CD4-positive, alpha-beta memory T cell (primary cell): ENCODE data around the gene SMG1. TPM values are rescaled to one million over a fixed set of nuclear protein-coding genes. Genes with fewer than 3 reads are reported as not detected.
A peak's percentile ranks its signal among the peaks of the same experiment; 100 is the strongest.
"Not testable (repeated sequence)": the region's sequence is repeated elsewhere in the genome, so short reads cannot be mapped to it uniquely, and the experiment has no call there.

Experiments
- CTCF ChIA-PET: fragments of 350-600 bp; sonication (Branson Sonifier 250); formaldehyde crosslinking; loops from one replicate; lab custom pipeline; 2021; ENCODE audit warnings: inconsistent platforms; ENCODE audit not compliant: partially characterized antibody; lab: Charles Lee
- POLR2A ChIA-PET: fragments of 350-600 bp; sonication (Branson Sonifier 250); formaldehyde crosslinking; loops from one replicate; lab custom pipeline; 2021; ENCODE audit not compliant: partially characterized antibody; lab: Charles Lee
- DNase-seq, 5 donors: peaks; one replicate each; pipeline versions ENCODE4 v3.0.0 to v3.0.0-alpha.2; 2020 to 2022; ENCODE audit warnings: mixed read lengths in 1 of 5
- H3K27ac ChIP-seq: one replicate; pipeline ENCODE4 v1.7.0; 2013; ENCODE audit warnings: low read depth, low read length
- H3K27me3 ChIP-seq: 2 replicates; pipeline ENCODE4 v1.7.0; 2013; ENCODE audit warnings: mild to moderate bottlenecking, low read length, moderate library complexity; ENCODE audit not compliant: insufficient read depth
- H3K36me3 ChIP-seq: 2 replicates; pipeline ENCODE4 v1.7.0; 2013; ENCODE audit warnings: mild to moderate bottlenecking, low read length, moderate library complexity; ENCODE audit not compliant: insufficient read depth
- H3K4me1 ChIP-seq: 2 replicates; pipeline ENCODE4 v1.7.0; 2013; ENCODE audit warnings: mild to moderate bottlenecking, low read length, moderate library complexity; ENCODE audit not compliant: insufficient read depth
- H3K4me3 ChIP-seq, 2 donors: one replicate each; pipeline ENCODE4 v1.7.0; 2013; ENCODE audit warnings: low read length in 2 of 2, mild to moderate bottlenecking in 1 of 2
- H3K9me3 ChIP-seq, 2 donors: one replicate each; pipeline ENCODE4 v1.7.0; 2013; ENCODE audit warnings: low read length in 2 of 2, control low read depth in 1 of 2; ENCODE audit not compliant: control insufficient read depth in 1 of 2
- H3K27ac Mint-ChIP-seq, 7 donors: one replicate each; pipeline ENCODE4 v1.8.0; 2020 to 2021; ENCODE audit warnings: mixed read lengths in 7 of 7, mild to moderate bottlenecking in 6 of 7, inconsistent platforms in 3 of 7, moderate library complexity in 3 of 7
- H3K27me3 Mint-ChIP-seq, 2 donors: one replicate each; pipeline ENCODE4 v1.8.0; 2020 to 2021; ENCODE audit warnings: mixed read lengths in 2 of 2
- H3K36me3 Mint-ChIP-seq, 2 donors: one replicate each; pipeline ENCODE4 v1.8.0; 2020 to 2021; ENCODE audit warnings: mixed read lengths in 2 of 2, inconsistent platforms in 1 of 2, mild to moderate bottlenecking in 1 of 2
- H3K4me1 Mint-ChIP-seq, 4 donors: one replicate each; pipeline ENCODE4 v1.8.0; 2020 to 2021; ENCODE audit warnings: mixed read lengths in 4 of 4, mild to moderate bottlenecking in 1 of 4
- H3K4me3 Mint-ChIP-seq, 8 donors: one replicate each; pipeline ENCODE4 v1.8.0; 2020 to 2021; ENCODE audit warnings: mixed read lengths in 8 of 8, mild to moderate bottlenecking in 7 of 8, moderate library complexity in 6 of 8, inconsistent platforms in 3 of 8
- H3K9me3 Mint-ChIP-seq, 8 donors: one replicate each; pipeline ENCODE4 v1.8.0; 2020 to 2021; ENCODE audit warnings: mixed read lengths in 8 of 8, mild to moderate bottlenecking in 5 of 8, inconsistent platforms in 3 of 8, moderate library complexity in 1 of 8
- intact Hi-C: fragments of 100-400 bp; cut with micrococcal nuclease; formaldehyde crosslinking; loops from one replicate; pipeline ENCODE4 v1.15.1; 2023
- polyA plus RNA-seq, 2 donors: library from polyadenylated mRNA; unstranded; fragments of 300-500 nt; fragmentation: Illumina TruSeq; gene quantifications; one replicate each; pipeline ENCODE4 v1.2.3, GENCODE V29; 2021
- total RNA-seq, 2 experiments: library from RNA; stranded (reverse); gene quantifications; one replicate each; pipeline ENCODE4 v1.2.3, GENCODE V29; 2021

The SMG1 gene
- total RNA-seq, result 100 to 1,000 TPM; 170 to 177 TPM
- 10 to 100 TPM in 1 of 2 donors, 1 to 10 TPM in 1; 5.4 to 19.0 TPM for polyA plus RNA-seq

DNA sequence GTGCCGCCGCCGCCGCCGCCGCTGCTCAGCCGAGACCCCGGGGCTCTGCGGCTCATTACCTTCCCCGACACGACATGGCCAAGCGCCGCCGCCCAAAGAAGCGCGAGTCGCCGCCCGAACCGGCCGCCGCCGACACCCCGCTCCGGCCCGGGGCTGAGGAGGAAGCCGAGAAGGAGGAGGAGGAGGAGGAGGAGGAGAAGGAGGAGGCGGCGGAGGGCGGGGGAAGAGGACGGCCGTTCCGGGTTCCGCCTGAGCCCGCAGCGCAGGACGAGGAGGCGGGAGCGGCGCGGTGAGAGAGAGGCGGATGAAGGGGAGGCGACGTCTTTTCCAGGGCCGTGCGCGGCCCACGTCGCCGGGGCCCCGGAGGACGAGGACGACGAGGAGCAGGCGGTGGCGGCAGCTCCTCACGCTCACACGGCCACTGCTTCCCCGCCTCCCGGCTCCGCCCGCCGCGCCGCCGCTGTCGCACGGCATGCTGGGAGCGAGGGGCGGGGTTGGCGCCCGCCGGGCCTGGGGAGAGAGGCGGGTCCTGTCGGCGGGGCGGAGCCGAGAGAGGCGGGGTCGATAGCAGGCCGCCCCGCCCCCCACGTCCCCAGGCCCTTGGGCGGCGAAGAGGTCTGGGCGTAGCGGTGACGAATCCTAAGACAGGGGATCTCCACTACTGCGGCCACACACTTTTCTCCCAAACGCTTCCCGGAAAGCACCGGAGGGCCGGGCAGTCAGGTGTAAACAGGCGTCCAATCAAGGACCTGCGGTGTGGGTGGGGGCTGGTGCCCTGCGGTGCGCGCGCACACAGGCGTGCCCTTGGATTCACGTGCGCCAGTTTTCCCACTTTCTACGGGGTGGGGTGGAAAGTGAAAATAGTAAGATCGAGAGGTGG, at the start of gene SMG1:
Gene SMG1 (minus strand): TSS at position 423 of the 880 bp plus-strand sequence. CDS start 367 bp downstream, at position 56.
- not testable (repeated sequence) for H3K9me3 ChIP-seq, H3K36me3 ChIP-seq, H3K27me3 Mint-ChIP-seq, H3K27me3 ChIP-seq, H3K9me3 Mint-ChIP-seq, H3K36me3 Mint-ChIP-seq
- Mint-ChIP-seq H3K27ac (peak within 1 kb of the TSS; percentile 82 to 99 (median 94)), H3K4me3 (peak within 1 kb of the TSS; percentile 89 to 99 (median 96)), H3K4me1 (peaks cover 16 to 44% (median 31%) of the 10 kb centered on the region in 4 donors)
- CTCF ChIA-PET, result interaction anchor here (1.2 kb wide), 1 partner anchor 124 kb away, joined by 6 read pairs; the partner anchor contains the start of gene ARL6IP1
- intact Hi-C loops, result loop anchor here (1.0 to 10.0 kb wide), 7 partner anchors 20 to 1816 kb away; partner anchors contain the start of genes ARL6IP1, CCP110, COQ7 and GDE1
- peak within 1 kb of the TSS; percentile 62 to 86 for H3K4me3 ChIP-seq
- peak; percentile 91 to 96 (median 94) for DNase-seq
- POLR2A ChIA-PET, result interaction anchor here (0.7 to 2.1 kb wide), 6 partner anchors 15 to 594 kb away, joined by 3 to 10 read pairs (median 4); partner anchors contain the start of genes ARL6IP1 and RPS15A
- H3K27ac ChIP-seq, result peak within 1 kb of the TSS; percentile 69
- peaks cover 30% of the 10 kb centered on the region for H3K4me1 ChIP-seq

DNA sequence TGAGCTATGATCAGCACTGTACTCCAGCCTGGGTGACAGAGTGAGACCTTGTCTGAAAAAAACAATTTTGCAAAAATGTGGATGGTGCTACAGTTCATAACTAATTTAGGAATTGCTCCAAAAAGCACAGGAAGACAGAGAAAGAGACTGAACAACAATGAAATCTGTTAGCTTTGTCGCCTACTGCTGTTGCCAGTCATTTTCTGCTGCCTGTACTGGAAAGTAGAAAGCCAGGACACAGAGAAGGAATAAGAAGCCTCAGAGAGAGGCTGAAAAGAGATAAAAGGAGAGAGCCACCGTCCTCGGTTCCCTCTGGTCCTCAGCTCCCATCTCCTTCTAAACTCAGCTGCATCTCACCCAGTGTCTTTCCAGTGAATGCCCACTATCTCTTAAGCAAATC, 48.9 kb upstream of the SMG1 start:
- Histone ChIP-seq H3K9me3 (no peaks in the 10 kb centered on the region), H3K36me3 (no peaks in the 10 kb centered on the region), H3K27ac (no peak overlapping the region), H3K4me3 (no peak overlapping the region), H3K27me3 (no peaks in the 10 kb centered on the region), H3K4me1 (no peaks in the 10 kb centered on the region)
- Mint-ChIP-seq H3K27ac (no peak overlapping the region), H3K4me3 (no peak overlapping the region), H3K27me3 (peaks cover 15 to 22% of the 10 kb centered on the region in 2 donors), H3K4me1 (no peaks in the 10 kb centered on the region), H3K36me3 (no peaks in the 10 kb centered on the region), H3K9me3 (no peaks in the 10 kb centered on the region)
- intact Hi-C loops, result no loop called here
- DNase-seq, result no peak
- POLR2A ChIA-PET, result no interaction called here
- CTCF ChIA-PET, result interaction anchor here (0.9 kb wide), 1 partner anchor 173 kb away, joined by 3 read pairs; no protein-coding TSS in a partner anchor

DNA sequence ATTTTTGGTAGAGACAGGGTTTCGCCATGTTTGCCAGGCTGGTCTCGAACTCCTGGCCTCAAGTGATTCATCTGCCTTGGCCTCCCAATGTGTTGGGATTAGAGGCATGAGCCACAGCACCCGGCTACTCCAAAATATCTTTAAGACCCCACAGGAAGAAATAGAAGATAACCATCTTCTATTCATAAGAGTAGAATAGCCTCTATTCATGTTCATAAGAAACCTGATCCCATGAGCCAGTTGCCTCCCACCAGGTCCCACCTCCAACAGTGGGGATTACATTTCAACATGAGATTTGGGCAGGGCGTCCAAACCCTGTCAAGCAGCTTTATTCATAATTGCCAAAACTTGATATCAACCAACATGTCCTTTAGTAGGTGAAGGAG, 43.6 kb upstream of the SMG1 start:
- H3K4me1 Mint-ChIP-seq, result peaks cover 0 to 6% (median 2%) of the 10 kb centered on the region in 4 donors
- intact Hi-C loops, result loop anchor here (1.0 to 5.0 kb wide), 3 partner anchors 44 to 169 kb away; partner anchors contain the start of genes ARL6IP1, COQ7 and SMG1
- no peak for DNase-seq
- Histone ChIP-seq H3K4me1 (no peaks in the 10 kb centered on the region), H3K27me3 (no peaks in the 10 kb centered on the region), H3K27ac (no peak overlapping the region), H3K4me3 (no peak overlapping the region), H3K36me3 (no peaks in the 10 kb centered on the region), H3K9me3 (no peaks in the 10 kb centered on the region)
- H3K36me3 Mint-ChIP-seq, result no peaks in the 10 kb centered on the region
- H3K9me3 Mint-ChIP-seq, result no peaks in the 10 kb centered on the region
- ChIA-PET CTCF (interaction anchor here (0.6 to 5.9 kb wide), 13 partner anchors 9 to 182 kb away, joined by 3 to 65 read pairs (median 3); partner anchors contain the start of gene ARL6IP1), POLR2A (no interaction called here)
- H3K27me3 Mint-ChIP-seq, result peaks cover 1 to 2% of the 10 kb centered on the region in 2 donors
- no peak overlapping the region for H3K27ac Mint-ChIP-seq
- H3K4me3 Mint-ChIP-seq, result no peak overlapping the region

DNA sequence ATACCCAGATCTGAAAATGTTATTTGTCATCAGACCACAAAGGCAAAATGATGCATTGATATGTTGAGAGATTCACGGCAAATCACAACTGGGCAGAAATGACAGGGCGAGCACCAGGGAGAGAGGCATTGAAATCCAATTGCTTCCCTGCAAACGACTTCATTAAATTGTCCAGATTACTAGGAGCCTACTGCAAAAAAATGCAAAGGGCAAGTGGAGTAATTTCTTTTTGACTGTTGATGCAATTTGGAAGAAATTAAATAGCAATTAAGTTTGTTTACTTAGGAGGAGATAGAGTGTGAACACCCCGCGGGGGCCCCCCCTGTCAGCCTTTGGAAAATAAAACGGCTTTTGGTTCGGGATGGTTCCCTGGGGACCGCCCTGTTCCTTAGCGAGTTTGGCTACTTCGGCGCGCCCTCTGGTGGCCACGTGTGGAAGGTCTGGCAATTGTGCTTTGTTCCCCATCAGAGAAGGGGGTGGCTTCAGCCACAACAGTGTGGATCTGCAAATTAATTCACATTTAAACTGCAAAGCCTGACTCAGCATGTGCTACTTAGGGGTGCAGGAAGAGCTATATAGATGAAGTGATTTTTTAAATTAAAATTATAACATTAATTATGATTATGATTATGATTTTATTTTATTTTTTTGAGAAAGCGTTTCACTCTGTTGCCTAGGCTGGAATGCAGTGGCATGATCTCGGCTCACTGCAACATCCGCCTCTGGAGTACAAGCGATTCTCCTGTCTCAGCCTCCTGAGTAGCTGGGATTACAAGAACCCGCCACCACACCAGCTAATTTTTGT, 43.0 kb upstream of the SMG1 start:
- Mint-ChIP-seq H3K9me3 (no peaks in the 10 kb centered on the region), H3K4me3 (peak overlapping the region in 6 of 8 donors; percentile 21 to 59 (median 49)), H3K36me3 (no peaks in the 10 kb centered on the region), H3K27me3 (peaks cover 0 to 2% of the 10 kb centered on the region in 2 donors), H3K4me1 (peaks cover 0 to 6% (median 2%) of the 10 kb centered on the region in 4 donors), H3K27ac (no peak overlapping the region)
- ChIA-PET CTCF (interaction anchor here (0.6 to 5.9 kb wide), 15 partner anchors 8 to 597 kb away, joined by 3 to 65 read pairs (median 3); partner anchors contain the start of gene ARL6IP1), POLR2A (no interaction called here)
- Histone ChIP-seq H3K27ac (no peak overlapping the region), H3K4me3 (no peak overlapping the region), H3K36me3 (no peaks in the 10 kb centered on the region), H3K9me3 (no peaks in the 10 kb centered on the region), H3K4me1 (no peaks in the 10 kb centered on the region), H3K27me3 (no peaks in the 10 kb centered on the region)
- peak; percentile 57 to 73 (median 61) for DNase-seq
- intact Hi-C loops, result loop anchor here (1.0 to 5.0 kb wide), 3 partner anchors 43 to 168 kb away; partner anchors contain the start of genes ARL6IP1, COQ7 and SMG1

DNA sequence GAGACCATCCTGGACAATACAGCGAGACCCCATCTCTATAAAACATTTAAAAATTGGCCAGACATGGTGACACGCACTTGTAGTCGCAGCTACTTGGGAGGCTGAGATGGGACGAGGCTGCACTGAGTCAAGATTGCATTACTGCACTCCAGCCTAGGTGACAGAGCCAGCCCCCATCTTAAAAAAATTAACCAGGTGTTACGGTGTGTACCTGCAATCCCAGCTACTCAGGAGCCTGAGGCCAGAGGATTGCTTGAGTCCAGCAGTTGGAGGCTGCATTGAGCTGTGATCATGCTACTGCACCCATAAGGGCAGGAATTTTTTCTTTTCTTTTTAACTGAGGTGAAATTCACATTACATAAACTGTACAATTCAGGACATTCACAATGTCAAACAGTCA, 40.6 kb upstream of the SMG1 start:
- ChIA-PET POLR2A (interaction anchor here (1.6 kb wide), 1 partner anchor 165 kb away, joined by 4 read pairs; the partner anchor contains the start of gene ARL6IP1), CTCF (interaction anchor here (0.9 to 5.9 kb wide), 2 partner anchors 20 to 163 kb away, joined by 3 to 65 read pairs; partner anchors contain the start of gene ARL6IP1)
- Mint-ChIP-seq H3K4me1 (peaks cover 0 to 6% (median 2%) of the 10 kb centered on the region in 4 donors), H3K27ac (no peak overlapping the region), H3K27me3 (peaks cover 0 to 2% of the 10 kb centered on the region in 2 donors), H3K9me3 (no peaks in the 10 kb centered on the region), H3K4me3 (no peak overlapping the region), H3K36me3 (no peaks in the 10 kb centered on the region)
- Histone ChIP-seq H3K36me3 (no peaks in the 10 kb centered on the region), H3K27ac (no peak overlapping the region), H3K9me3 (no peaks in the 10 kb centered on the region), H3K4me3 (no peak overlapping the region), H3K27me3 (no peaks in the 10 kb centered on the region), H3K4me1 (no peaks in the 10 kb centered on the region)
- DNase-seq, result no peak
- intact Hi-C loops, result loop anchor here (5.0 kb wide), 1 partner anchor 101 kb away; the partner anchor contains the start of gene COQ7

DNA sequence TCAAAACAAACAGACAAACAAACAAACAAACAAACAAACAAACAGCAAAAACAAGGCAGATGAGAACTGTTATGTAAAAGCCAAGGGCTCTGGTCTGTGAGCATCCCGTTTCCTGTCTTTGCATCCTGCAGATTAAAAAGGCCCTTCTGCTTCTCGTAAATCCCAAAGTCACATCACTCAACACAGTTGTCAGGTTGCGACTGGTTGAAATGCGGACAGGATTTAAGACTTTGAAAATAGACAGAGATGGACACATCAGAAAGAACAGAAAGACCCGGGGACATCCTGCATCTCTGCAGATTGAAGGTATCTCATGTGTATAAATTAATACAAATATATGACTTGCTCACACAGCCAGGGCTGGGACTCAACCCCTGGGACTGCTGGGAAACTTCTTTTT, 39.3 kb upstream of the SMG1 start:
- POLR2A ChIA-PET, result no interaction called here
- Mint-ChIP-seq H3K4me1 (peaks cover 0 to 6% (median 2%) of the 10 kb centered on the region in 4 donors), H3K36me3 (no peaks in the 10 kb centered on the region), H3K4me3 (no peak overlapping the region), H3K27ac (no peak overlapping the region), H3K27me3 (peaks cover 0 to 2% of the 10 kb centered on the region in 2 donors), H3K9me3 (no peaks in the 10 kb centered on the region)
- H3K4me1 ChIP-seq, result no peaks in the 10 kb centered on the region
- H3K36me3 ChIP-seq, result no peaks in the 10 kb centered on the region
- no peaks in the 10 kb centered on the region for H3K27me3 ChIP-seq
- no peaks in the 10 kb centered on the region for H3K9me3 ChIP-seq
- no peak for DNase-seq
- intact Hi-C loops, result loop anchor here (5.0 kb wide), 1 partner anchor 102 kb away; the partner anchor contains the start of gene COQ7
- H3K27ac ChIP-seq, result no peak overlapping the region
- CTCF ChIA-PET, result interaction anchor here (3.2 kb wide), 1 partner anchor 164 kb away, joined by 13 read pairs; the partner anchor contains the start of gene ARL6IP1
- no peak overlapping the region for H3K4me3 ChIP-seq
